Head of caudate nucleus (tissue), 42 donors: ENCODE results near the gene ACSL4.
"Not testable (repeated sequence)": the region's sequence is repeated elsewhere in the genome, so short reads cannot be mapped to it uniquely, and the experiment has no call there.

Experiments used
- DNase-seq, 42 donors: peaks; one replicate each; pipeline versions ENCODE4 v3.0.0 to v3.0.0-alpha.2; 2020 to 2021; ENCODE audit warnings: mixed read lengths in 7 of 42
- intact Hi-C: fragments of 100-400 bp; cut with DNase I; formaldehyde crosslinking; loops from one replicate; pipeline ENCODE4 v1.15.0; 2022

ACSL4 gene

GRCh38 chrX:109732807-109733612 lies at the start of gene ACSL4:
ACSL4 (minus strand) TSS chrX:109733257; CDS start chrX:109683363, 49,894 bp downstream.
- intact Hi-C loops, result no loop called here

GRCh38 chrX:109777749-109778148 lies 44.7 kb upstream of the ACSL4 start:
- intact Hi-C loops, result no loop called here
- no peak for DNase-seq

More at GRCh38 chrX:109732807-109733612, at the start of gene ACSL4:
- peak; percentile 62 to 94 (median 86) for DNase-seq

GRCh38 chrX:109776986-109777385 lies 43.9 kb upstream of the ACSL4 start:
- no peak for DNase-seq
- intact Hi-C loops, result no loop called here

DNA sequence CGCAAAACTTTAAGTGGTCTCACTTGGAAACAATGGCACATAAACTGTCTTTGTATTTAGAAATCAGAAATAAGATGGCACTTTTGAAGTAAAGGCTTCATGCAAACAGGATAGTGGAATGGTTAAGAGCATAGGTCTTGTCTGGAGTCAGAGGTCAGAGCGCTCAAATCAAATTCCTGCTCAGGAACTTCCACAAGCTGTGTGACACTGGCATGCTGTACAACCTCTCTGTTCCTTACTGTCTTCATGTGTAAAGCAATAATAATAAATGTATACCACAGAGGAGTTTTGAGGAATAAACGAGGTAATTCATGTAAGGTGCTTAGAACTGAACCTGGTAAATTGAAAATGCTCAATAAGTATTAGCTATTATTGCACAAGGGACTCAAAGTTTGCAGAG lies 43.4 kb upstream of the ACSL4 start:
- intact Hi-C loops, result no loop called here

DNA sequence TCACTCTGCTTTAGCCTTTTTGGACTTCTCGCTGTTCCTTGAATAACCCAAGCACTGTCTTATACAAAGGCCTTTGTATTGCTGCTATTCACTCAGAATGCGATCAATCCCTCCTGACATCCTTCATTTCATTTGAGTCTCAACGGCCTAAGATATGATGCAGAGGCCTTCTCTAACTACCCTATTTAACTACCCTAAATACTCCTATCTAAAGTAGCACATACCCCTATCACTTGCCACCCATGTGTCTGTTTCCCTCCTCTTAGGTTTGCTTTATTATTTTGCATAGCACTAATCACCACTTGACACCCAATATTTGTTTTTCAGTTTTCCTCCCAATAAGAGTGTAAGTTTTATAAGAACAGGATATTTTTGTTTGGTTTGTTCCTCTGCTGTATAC lies 42.3 kb upstream of the ACSL4 start:
- DNase-seq, result no peak
- intact Hi-C loops, result no loop called here

More for the DNA sequence above, 43.4 kb upstream of the ACSL4 start:
- DNase-seq, result no peak

DNA sequence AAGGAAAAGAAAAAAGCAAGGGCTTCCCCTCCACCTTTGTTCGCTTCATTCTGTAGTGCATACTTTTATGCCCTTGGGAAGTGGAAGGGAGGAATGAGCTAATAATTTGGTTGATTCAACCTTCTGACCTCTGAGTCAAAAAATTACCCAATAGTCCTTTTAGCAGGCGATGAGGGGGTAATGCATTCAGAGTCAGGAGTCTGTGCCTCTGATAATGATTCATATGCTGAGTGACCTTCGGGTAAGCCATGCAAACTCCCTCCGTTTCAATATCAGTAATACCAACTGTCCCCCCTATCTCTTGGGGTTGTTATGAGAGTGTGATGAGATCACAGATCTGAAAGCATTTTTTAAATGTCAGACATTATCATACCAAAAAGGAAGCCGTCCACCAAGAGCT lies 41.6 kb upstream of the ACSL4 start:
- no peak for DNase-seq
- intact Hi-C loops, result no loop called here

DNA sequence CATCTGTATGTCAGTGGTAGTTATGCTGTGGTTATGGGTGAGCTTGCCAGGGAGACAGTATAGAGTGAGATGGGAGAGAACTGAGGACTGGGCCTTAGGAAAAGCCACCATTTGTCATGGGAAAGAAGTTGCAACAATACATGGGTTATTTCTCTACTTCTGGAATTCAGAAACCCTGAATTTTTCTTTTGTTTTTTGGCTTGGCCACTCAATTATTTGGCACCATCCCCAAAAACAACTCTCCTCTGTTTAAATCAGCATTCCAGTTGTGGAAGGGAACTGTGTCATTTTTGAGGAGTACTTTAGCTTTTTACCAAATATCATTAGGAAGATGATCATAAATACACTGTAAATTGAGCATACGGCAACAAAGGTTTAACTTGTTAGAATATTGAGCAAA lies 41.1 kb upstream of the ACSL4 start:
- intact Hi-C loops, result no loop called here
- DNase-seq, result no peak

- DNase-seq, result no peak
- intact Hi-C loops, result no loop called here
Measured at GRCh38 chrX:109773374-109773773, 40.3 kb upstream of the ACSL4 start.

- intact Hi-C loops, result no loop called here
- DNase-seq, result no peak
Measured at GRCh38 chrX:109770780-109771179, 37.7 kb upstream of the ACSL4 start.

DNA sequence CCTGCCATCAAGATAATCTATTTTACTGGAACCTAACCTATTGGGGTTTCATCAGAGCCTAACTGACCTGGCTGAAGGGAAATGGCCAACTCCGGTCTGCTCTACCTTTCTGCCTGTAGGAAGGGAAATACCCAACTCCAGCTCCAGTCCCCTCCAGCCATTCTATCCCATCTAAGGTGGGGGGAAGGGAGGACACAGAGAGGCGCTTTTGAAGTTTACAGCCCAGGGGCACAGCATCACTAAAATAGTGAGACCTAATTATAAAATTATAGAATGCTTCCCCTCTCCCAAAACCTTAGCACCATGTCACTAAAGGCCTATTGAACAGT lies 27.8 kb upstream of the ACSL4 start:
- no peak for DNase-seq
- intact Hi-C loops, result no loop called here

DNA sequence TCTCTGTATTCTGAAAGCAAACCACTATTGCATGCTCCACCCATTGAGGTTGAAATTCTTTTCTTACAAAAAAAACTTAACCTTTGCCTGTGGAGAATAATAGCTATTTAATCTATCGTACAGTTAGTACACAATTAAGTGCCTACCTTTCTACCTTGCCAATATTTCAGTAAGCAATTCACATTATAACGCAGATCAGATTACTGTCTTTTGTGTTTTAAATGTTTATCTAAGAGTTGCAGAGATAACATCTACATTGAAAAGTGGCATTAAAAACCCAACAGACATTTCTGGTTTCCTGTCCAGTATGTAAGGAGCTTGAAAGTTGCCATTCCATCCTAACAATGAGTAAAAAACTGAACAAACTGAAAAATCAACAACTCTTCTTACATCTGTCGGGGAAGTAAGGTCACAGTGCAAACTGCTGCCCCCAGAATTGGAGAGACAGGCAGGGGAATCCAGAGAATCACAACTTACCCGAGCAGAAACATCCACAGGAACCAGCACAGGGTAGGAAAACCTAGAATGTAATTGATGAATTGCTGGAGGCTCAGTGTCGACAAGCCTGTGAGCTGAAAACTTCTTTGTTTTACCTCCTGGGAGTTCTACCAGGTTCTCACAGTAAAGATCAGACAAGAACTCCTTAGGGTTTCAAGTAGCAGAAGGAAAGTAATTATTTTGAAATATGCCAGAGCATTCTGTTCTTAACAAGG lies 27.3 kb upstream of the ACSL4 start:
- no peak for DNase-seq
- intact Hi-C loops, result no loop called here

DNA sequence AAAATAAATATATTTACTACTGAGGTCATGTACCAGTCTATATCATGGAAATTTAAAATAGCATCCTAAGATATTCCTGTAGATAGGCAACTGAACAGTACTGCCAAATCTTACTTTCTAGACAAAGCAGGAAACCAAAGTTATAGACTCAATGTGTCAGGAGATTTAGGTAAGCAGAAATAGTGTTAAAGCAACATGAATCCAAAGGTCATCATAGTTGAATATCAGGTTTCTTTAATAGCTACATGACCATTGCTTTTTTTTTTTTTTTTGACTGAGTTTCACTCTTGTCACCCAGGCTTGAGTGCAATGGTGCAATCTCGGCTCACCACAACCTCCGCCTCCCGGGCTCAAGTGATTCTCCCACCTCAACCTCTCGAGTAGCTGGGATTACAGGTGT lies 20.2 kb upstream of the ACSL4 start:
- no peak for DNase-seq
- intact Hi-C loops, result no loop called here

- DNase-seq, result no peak
- intact Hi-C loops, result no loop called here
Measured at GRCh38 chrX:109751698-109752097, 18.6 kb upstream of the ACSL4 start.

- no peak for DNase-seq
- intact Hi-C loops, result loop anchor here (10.0 kb wide), 1 partner anchor 434 kb away; no protein-coding TSS in a partner anchor
Measured at GRCh38 chrX:109749207-109749606, 16.1 kb upstream of the ACSL4 start.

DNA sequence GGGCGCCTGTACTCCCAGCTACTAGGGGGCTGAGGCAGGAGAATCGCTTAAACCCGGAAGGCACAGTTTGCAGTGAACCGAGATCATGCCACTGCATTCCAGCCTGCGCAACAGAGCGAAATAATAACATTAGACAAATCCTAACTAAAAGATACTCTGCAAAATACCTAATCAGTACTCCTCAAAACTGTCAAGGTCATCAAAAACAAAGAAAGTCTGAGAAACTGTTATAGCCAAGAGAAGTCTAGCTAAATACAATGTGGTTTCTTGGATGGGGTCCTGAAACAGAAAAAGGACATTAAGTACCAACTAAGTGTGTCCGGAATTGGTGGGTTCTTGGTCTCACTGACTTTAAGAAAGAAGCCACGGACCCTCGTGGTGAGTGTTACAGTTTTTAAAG lies 14.6 kb upstream of the ACSL4 start:
- intact Hi-C loops, result loop anchor here (10.0 kb wide), 1 partner anchor 433 kb away; no protein-coding TSS in a partner anchor
- DNase-seq, result no peak

DNA sequence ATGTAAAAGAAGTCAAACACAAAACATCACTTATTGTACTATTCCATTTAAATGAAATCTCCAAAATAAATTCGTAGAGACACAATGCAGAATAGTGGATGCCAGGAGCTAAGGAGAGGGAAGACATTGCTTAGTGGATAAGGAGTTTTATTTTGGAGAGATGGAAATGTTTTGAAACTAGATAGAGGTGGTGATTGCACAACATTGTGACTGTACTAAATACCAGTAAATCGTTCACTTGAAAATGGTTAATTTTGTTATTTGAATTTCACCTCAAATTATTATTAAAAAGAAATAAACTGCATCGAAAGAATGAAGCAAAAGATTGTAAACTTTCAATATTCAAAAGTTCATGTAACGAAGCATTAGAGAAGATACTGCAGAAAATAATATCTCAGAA lies 9.7 kb upstream of the ACSL4 start:
- intact Hi-C loops, result loop anchor here (10.0 kb wide), 1 partner anchor 428 kb away; no protein-coding TSS in a partner anchor
- DNase-seq, result no peak

DNA sequence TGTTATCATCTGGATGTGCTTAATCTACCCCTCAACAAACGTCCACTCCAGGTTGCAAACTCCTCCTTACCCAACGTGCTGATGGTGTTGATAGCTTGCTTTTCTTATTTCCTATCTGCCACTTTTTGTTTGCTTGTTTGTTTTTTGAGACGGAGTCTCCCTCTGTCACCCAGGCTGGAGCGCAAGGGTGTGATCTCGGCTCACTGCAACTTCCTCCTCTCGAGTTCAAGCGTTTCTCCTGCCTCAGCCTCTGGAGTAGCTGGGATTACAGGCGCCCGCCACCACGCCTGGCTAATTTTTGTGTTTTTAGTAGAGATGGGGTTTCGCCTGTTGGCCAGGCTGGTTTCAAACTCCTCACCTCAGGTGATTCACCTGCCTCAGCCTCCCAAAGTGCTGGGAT lies 7.8 kb upstream of the ACSL4 start:
- intact Hi-C loops, result loop anchor here (10.0 kb wide), 1 partner anchor 426 kb away; no protein-coding TSS in a partner anchor
- not testable (repeated sequence) for DNase-seq

GRCh38 chrX:109740433-109740809 lies 7.4 kb upstream of the ACSL4 start:
- intact Hi-C loops, result loop anchor here (10.0 kb wide), 1 partner anchor 426 kb away; no protein-coding TSS in a partner anchor
- DNase-seq, result no peak

- intact Hi-C loops, result loop anchor here (10.0 kb wide), 1 partner anchor 425 kb away; no protein-coding TSS in a partner anchor
Measured at GRCh38 chrX:109739625-109740432, 6.8 kb upstream of the ACSL4 start.

More at GRCh38 chrX:109739625-109740432, 6.8 kb upstream of the ACSL4 start:
- DNase-seq, result no peak
